WERI-Rb-1 (cell line): ENCODE measurements around the gene NABP2.

Source experiments
- DNase-seq: peaks from one replicate; pipeline ENCODE4 v3.0.0-alpha.2; 2020
- H3K27ac ChIP-seq: fragments of 250-450 bp; sonication (Bioruptor Pico); 2 replicates; pipeline ENCODE4 v1.5.1; 2020; ENCODE audit warnings: mild to moderate bottlenecking, moderate library complexity
- H3K27me3 ChIP-seq: fragments of 250-450 bp; sonication (Bioruptor Pico); 2 replicates; pipeline ENCODE4 v1.5.1; 2021; ENCODE audit warnings: mild to moderate bottlenecking, low read depth, moderate library complexity; ENCODE audit not compliant: insufficient read depth, severe bottlenecking
- H3K36me3 ChIP-seq: fragments of 250-450 bp; sonication (Bioruptor Pico); 2 replicates; pipeline ENCODE4 v1.5.1; 2020; ENCODE audit warnings: mild to moderate bottlenecking, moderate library complexity
- H3K4me3 ChIP-seq: 2 replicates; pipeline ENCODE4 v1.5.1; 2011; ENCODE audit warnings: low read depth, mild to moderate bottlenecking, control low read depth, low read length
- H3K9me3 ChIP-seq: fragments of 250-450 bp; sonication (Bioruptor Pico); 2 replicates; pipeline ENCODE4 v1.5.1; 2021; ENCODE audit warnings: mild to moderate bottlenecking, moderate library complexity; ENCODE audit not compliant: severe bottlenecking
- TF ChIP-seq, protein P1 (sequence below): IDR thresholded peaks from 2 replicates; pipeline ENCODE4 v1.5.1; 2011; ENCODE audit warnings: low read depth, mild to moderate bottlenecking, control low read depth, inconsistent platforms, low read length

Gene NABP2

GRCh38 chr12:56258068-56258819, 34.1 kb downstream of the NABP2 start, which contains the start of gene ANKRD52:
Gene ANKRD52 (minus strand): TSS chr12:56258384. CDS start chr12:56258269, 115 bp downstream.
- DNase-seq = peak; percentile 67
- Histone ChIP-seq H3K4me3 (peak within 1 kb of the TSS; percentile 64), H3K27me3 (no peaks in the 10 kb centered on the region), H3K27ac (peak within 1 kb of the TSS; percentile 96), H3K9me3 (no peaks in the 10 kb centered on the region), H3K36me3 (peaks cover 37% of the 10 kb centered on the region)
- TF ChIP-seq, protein P1, sequence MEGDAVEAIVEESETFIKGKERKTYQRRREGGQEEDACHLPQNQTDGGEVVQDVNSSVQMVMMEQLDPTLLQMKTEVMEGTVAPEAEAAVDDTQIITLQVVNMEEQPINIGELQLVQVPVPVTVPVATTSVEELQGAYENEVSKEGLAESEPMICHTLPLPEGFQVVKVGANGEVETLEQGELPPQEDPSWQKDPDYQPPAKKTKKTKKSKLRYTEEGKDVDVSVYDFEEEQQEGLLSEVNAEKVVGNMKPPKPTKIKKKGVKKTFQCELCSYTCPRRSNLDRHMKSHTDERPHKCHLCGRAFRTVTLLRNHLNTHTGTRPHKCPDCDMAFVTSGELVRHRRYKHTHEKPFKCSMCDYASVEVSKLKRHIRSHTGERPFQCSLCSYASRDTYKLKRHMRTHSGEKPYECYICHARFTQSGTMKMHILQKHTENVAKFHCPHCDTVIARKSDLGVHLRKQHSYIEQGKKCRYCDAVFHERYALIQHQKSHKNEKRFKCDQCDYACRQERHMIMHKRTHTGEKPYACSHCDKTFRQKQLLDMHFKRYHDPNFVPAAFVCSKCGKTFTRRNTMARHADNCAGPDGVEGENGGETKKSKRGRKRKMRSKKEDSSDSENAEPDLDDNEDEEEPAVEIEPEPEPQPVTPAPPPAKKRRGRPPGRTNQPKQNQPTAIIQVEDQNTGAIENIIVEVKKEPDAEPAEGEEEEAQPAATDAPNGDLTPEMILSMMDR = peak; percentile 77

- Histone ChIP-seq H3K9me3 (no peaks in the 10 kb centered on the region), H3K4me3 (peak overlapping the region; percentile 59), H3K27ac (peak overlapping the region; percentile 96), H3K36me3 (peaks cover 32% of the 10 kb centered on the region), H3K27me3 (no peaks in the 10 kb centered on the region)
- TF ChIP-seq, protein P1 = no peak
- no peak for DNase-seq
Measured at GRCh38 chr12:56258820-56259183, 34.7 kb downstream of the NABP2 start.

- no peak for DNase-seq
- H3K27me3 ChIP-seq = no peaks in the 10 kb centered on the region
- H3K9me3 ChIP-seq = no peaks in the 10 kb centered on the region
- no peak overlapping the region for H3K4me3 ChIP-seq
- H3K27ac ChIP-seq = no peak overlapping the region
- TF ChIP-seq, protein P1 = no peak
- peaks cover 19% of the 10 kb centered on the region for H3K36me3 ChIP-seq
Measured at GRCh38 chr12:56260380-56260779, 36.2 kb downstream of the NABP2 start.

DNA sequence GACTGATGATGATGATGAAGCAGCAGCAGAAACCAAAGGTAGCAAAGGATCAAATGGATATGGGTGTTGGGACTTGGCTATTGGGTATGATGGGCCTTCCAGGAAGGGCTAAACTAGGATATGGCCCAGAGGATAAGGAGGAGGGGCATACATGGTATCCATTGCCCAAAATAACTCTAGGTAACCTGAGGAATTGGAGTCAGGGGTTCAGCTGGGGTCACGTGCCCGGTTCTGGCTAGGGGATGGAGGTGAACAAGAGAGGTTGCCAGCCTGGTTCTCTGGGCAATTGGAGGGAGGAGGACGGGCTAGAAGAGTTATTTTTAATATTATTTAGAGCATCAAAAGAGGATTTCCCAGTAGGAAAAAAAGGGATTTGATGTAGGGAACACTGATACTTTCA, 36.8 kb downstream of the NABP2 start:
- DNase-seq = no peak
- TF ChIP-seq, protein P1 = no peak
- H3K36me3 ChIP-seq = peaks cover 14% of the 10 kb centered on the region
- H3K4me3 ChIP-seq = no peak overlapping the region
- H3K9me3 ChIP-seq = no peaks in the 10 kb centered on the region
- H3K27me3 ChIP-seq = no peaks in the 10 kb centered on the region
- H3K27ac ChIP-seq = no peak overlapping the region

GRCh38 chr12:56261503-56262232, 37.5 kb downstream of the NABP2 start:
- no peaks in the 10 kb centered on the region for H3K27me3 ChIP-seq
- TF ChIP-seq, protein P1 = no peak
- H3K4me3 ChIP-seq = no peak overlapping the region
- peaks cover 2% of the 10 kb centered on the region for H3K9me3 ChIP-seq
- peaks cover 6% of the 10 kb centered on the region for H3K36me3 ChIP-seq
- DNase-seq = no peak
- H3K27ac ChIP-seq = no peak overlapping the region
